K562 (cell line): Measurements from ENCODE around the gene RPF1. TPM values are rescaled to one million over a fixed set of nuclear protein-coding genes. Genes with fewer than 3 reads are reported as not detected.
A peak's percentile ranks its signal among the peaks of the same experiment; 100 is the strongest.

Experiments
- EZH2 ChIP-seq: IDR thresholded peaks from 2 replicates; pipeline ENCODE4 v1.6.1; 2012; ENCODE audit warnings: low read depth, mild to moderate bottlenecking, inconsistent platforms, low read length, borderline replicate concordance
- HIVEP1 ChIP-seq: fragments of 250-450 bp; sonication (Bioruptor Pico); IDR thresholded peaks from 2 replicates; pipeline ENCODE4 v1.4.0; 2020; ENCODE audit warnings: mild to moderate bottlenecking
- NFATC3 ChIP-seq: fragments of 450-650 bp; IDR thresholded peaks from 2 replicates; pipeline ENCODE4 v1.6.1; 2017; ENCODE audit warnings: mild to moderate bottlenecking
- NFIX ChIP-seq: fragments of 250-450 bp; sonication (Bioruptor Pico); IDR thresholded peaks from 2 replicates; pipeline ENCODE4 v1.4.0; 2020; ENCODE audit warnings: low read depth, mild to moderate bottlenecking, moderate library complexity
- RBM14 ChIP-seq: fragments of 200-400 bp; formaldehyde crosslinking; IDR thresholded peaks from 2 replicates; pipeline ENCODE4 v1.6.1; 2018; ENCODE audit warnings: low read depth, mild to moderate bottlenecking, low read length, moderate library complexity, borderline replicate concordance; ENCODE audit not compliant: insufficient read depth
- SMAD1 ChIP-seq: fragments of 150-350 bp; IDR thresholded peaks from 2 replicates; pipeline ENCODE4 v1.6.1; 2014; ENCODE audit warnings: low read length, low read depth; ENCODE audit not compliant: partially characterized antibody
- TAF9B ChIP-seq: fragments of 450-650 bp; IDR thresholded peaks from 2 replicates; pipeline ENCODE4 v1.6.1; 2018; ENCODE audit warnings: mild to moderate bottlenecking; ENCODE audit not compliant: partially characterized antibody
- ZNF311 ChIP-seq: fragments of 250-450 bp; sonication (Bioruptor Pico); IDR thresholded peaks from 2 replicates; pipeline ENCODE4 v1.4.0; 2020; ENCODE audit warnings: mild to moderate bottlenecking, moderate library complexity
- polyA plus RNA-seq, 8 experiments: library from polyadenylated mRNA; depleted of rRNA in 4 of 8; stranded (reverse) in 5 of 8; unstranded in 3 of 8; fragments of >200 nt; fragmentation: Nextera tagmentation in 2 of 8; fragmentation: Illumina TruSeq in 1 of 8; extraction: Ambion mirVana in 2 of 8; extraction: Trizol in 1 of 8; gene quantifications; 2 replicates each; pipeline versions ENCODE4 v1.2.1 to v1.2.3, GENCODE V29; 2011 to 2014; ENCODE audit warnings: inconsistent platforms in 1 of 8, missing spikeins in 1 of 8
- total RNA-seq, 7 experiments: library from RNA; depleted of rRNA in 6 of 7; stranded (reverse); fragments of >200 nt in 6 of 7; fragmentation: Illumina TruSeq in 2 of 7; extraction: Trizol in 2 of 7; gene quantifications; 2 replicates each; pipeline versions ENCODE4 v1.2.1 to v1.2.3, GENCODE V29; 2011 to 2021; ENCODE audit warnings: low replicate concordance in 1 of 7
- TF ChIP-seq, protein P1 (sequence below): sonication (generic); formaldehyde crosslinking; IDR thresholded peaks from 2 replicates; pipeline ENCODE4 v1.5.0; 2020; ENCODE audit warnings: missing genetic modification reagents
- TF ChIP-seq, protein P2 (sequence below), 2 experiments: fragments of 450-650 bp; formaldehyde crosslinking in 1 of 2; IDR thresholded peaks; 2 replicates each; pipeline versions ENCODE4 v1.4.0 to v1.6.1; 2014 to 2020; ENCODE audit warnings: mild to moderate bottlenecking in 2 of 2, borderline replicate concordance in 1 of 2, low read depth in 1 of 2
- TF ChIP-seq, protein P3 (sequence below): sonication (generic); formaldehyde crosslinking; IDR thresholded peaks from 2 replicates; pipeline ENCODE4 v1.8.1; 2023; ENCODE audit warnings: mild to moderate bottlenecking, missing genetic modification reagents
- TF ChIP-seq, protein P4 (sequence below): fragments of 450-650 bp; IDR thresholded peaks from one replicate; pipeline ENCODE4 v1.6.1; 2018; ENCODE audit warnings: mild to moderate bottlenecking, moderate library complexity; ENCODE audit not compliant: partially characterized antibody

RPF1 gene
- total and polyA plus RNA-seq, 9 of the 15 experiments (the other 6 are each of a cell fraction or from before 2014, with no cell fraction given) = 52.4 to 156 (median 90.2) TPM

DNA sequence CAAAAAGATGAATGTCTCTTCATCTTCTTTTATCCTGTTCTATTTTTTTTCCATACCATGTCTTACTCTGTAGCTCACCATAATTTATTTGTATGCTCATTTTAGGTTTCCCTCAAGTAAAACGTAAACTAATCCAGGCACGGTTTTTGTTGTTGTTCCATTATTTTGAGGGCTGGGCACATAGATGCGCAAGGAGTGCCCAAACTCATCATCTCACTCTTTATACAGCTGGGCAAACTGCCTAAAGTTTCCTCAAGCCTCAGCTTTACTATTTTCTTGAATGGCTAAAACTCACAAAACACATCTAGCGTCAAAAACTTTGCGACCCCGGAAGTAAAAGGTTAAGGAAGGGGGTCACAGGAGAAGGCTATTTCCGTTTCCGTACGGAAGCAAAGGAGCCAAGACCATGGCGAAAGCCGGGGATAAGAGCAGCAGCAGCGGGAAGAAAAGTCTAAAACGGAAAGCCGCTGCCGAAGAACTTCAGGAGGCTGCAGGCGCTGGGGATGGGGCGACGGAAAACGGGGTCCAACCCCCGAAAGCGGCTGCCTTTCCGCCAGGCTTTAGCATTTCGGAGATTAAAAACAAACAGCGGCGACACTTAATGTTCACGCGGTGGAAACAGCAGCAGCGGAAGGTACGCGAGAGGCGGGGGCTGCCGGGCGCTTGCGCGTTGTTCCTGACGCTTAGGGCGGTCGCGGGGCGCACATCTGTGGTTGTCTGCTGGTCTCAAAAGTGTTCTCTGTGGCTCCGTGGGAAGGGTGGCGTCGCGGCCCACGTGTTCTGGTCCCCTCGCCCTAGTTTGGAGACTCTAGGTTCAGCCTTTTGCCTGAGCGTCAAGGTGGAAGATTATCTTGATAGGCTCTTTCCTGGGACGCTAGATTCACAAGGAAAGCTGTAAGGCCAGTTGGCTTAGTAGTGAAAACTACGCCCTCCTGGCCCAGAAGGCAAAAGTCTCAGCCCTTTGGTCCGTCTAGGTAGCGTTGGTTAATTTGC is at the start of gene RPF1 (continued):
- TF ChIP-seq, protein P1, sequence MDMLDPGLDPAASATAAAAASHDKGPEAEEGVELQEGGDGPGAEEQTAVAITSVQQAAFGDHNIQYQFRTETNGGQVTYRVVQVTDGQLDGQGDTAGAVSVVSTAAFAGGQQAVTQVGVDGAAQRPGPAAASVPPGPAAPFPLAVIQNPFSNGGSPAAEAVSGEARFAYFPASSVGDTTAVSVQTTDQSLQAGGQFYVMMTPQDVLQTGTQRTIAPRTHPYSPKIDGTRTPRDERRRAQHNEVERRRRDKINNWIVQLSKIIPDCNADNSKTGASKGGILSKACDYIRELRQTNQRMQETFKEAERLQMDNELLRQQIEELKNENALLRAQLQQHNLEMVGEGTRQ (CRISPR knock-in tag) = no peak; the same call in 1 of the 2 replicates
- TF ChIP-seq RBM14 = no peak
- TF ChIP-seq, protein P2, sequence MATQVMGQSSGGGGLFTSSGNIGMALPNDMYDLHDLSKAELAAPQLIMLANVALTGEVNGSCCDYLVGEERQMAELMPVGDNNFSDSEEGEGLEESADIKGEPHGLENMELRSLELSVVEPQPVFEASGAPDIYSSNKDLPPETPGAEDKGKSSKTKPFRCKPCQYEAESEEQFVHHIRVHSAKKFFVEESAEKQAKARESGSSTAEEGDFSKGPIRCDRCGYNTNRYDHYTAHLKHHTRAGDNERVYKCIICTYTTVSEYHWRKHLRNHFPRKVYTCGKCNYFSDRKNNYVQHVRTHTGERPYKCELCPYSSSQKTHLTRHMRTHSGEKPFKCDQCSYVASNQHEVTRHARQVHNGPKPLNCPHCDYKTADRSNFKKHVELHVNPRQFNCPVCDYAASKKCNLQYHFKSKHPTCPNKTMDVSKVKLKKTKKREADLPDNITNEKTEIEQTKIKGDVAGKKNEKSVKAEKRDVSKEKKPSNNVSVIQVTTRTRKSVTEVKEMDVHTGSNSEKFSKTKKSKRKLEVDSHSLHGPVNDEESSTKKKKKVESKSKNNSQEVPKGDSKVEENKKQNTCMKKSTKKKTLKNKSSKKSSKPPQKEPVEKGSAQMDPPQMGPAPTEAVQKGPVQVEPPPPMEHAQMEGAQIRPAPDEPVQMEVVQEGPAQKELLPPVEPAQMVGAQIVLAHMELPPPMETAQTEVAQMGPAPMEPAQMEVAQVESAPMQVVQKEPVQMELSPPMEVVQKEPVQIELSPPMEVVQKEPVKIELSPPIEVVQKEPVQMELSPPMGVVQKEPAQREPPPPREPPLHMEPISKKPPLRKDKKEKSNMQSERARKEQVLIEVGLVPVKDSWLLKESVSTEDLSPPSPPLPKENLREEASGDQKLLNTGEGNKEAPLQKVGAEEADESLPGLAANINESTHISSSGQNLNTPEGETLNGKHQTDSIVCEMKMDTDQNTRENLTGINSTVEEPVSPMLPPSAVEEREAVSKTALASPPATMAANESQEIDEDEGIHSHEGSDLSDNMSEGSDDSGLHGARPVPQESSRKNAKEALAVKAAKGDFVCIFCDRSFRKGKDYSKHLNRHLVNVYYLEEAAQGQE (IDR thresholded peaks at IDR 0.05; ENCODE audit: borderline replicate concordance) = no peak
- TF ChIP-seq, protein P2 (CRISPR knock-in tag; IDR thresholded peaks at IDR 0.05; ENCODE audit: low read depth) = no peak
- peak; percentile 91 for TF ChIP-seq TAF9B
- TF ChIP-seq, protein P3, sequence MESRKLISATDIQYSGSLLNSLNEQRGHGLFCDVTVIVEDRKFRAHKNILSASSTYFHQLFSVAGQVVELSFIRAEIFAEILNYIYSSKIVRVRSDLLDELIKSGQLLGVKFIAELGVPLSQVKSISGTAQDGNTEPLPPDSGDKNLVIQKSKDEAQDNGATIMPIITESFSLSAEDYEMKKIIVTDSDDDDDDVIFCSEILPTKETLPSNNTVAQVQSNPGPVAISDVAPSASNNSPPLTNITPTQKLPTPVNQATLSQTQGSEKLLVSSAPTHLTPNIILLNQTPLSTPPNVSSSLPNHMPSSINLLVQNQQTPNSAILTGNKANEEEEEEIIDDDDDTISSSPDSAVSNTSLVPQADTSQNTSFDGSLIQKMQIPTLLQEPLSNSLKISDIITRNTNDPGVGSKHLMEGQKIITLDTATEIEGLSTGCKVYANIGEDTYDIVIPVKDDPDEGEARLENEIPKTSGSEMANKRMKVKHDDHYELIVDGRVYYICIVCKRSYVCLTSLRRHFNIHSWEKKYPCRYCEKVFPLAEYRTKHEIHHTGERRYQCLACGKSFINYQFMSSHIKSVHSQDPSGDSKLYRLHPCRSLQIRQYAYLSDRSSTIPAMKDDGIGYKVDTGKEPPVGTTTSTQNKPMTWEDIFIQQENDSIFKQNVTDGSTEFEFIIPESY (CRISPR knock-in tag) = no peak
- TF ChIP-seq, protein P4, sequence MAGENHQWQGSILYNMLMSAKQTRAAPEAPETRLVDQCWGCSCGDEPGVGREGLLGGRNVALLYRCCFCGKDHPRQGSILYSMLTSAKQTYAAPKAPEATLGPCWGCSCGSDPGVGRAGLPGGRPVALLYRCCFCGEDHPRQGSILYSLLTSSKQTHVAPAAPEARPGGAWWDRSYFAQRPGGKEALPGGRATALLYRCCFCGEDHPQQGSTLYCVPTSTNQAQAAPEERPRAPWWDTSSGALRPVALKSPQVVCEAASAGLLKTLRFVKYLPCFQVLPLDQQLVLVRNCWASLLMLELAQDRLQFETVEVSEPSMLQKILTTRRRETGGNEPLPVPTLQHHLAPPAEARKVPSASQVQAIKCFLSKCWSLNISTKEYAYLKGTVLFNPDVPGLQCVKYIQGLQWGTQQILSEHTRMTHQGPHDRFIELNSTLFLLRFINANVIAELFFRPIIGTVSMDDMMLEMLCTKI = no peak
- no peak for TF ChIP-seq EZH2
- TF ChIP-seq ZNF311 (CRISPR knock-in tag) = peak; percentile 66; the same call in 1 of the 2 replicates
- TF ChIP-seq NFATC3 = 0 out of 2 replicates have a peak, but pooled peaks have one; percentile 56
- no peak for TF ChIP-seq HIVEP1 (CRISPR knock-in tag)
- no peak for TF ChIP-seq SMAD1
- TF ChIP-seq NFIX = no peak
